Activated T-helper 1 cell treated with anti-CD3 and anti-CD28 coated beads, Interleukin-12 subunit alpha, Interleukin-12 subunit beta, Interleukin-2, Interleukin-4 antibody, amounts not matched to agents 30 ng/mL and 10 ng/mL and 1 ng/mL, durations not matched to agents 14 hours and 24 hours and 36 hours (primary cell): ENCODE data around the gene ZNF182. TPM values are rescaled to one million over a fixed set of nuclear protein-coding genes. Genes with fewer than 3 reads are reported as not detected.
"Not testable (repeated sequence)": the region's sequence is repeated elsewhere in the genome, so short reads cannot be mapped to it uniquely, and the experiment has no call there.

Experiments
- DNase-seq: peaks from one replicate; pipeline ENCODE4 v3.0.0; 2021; ENCODE audit warnings: low spot score
- H3K27ac Mint-ChIP-seq: one replicate; pipeline ENCODE4 v1.8.0; 2021; ENCODE audit warnings: mild to moderate bottlenecking, mixed read lengths
- H3K27me3 Mint-ChIP-seq: one replicate; pipeline ENCODE4 v1.8.0; 2022; ENCODE audit warnings: mild to moderate bottlenecking, moderate library complexity, mixed read lengths; ENCODE audit not compliant: insufficient read depth
- H3K36me3 Mint-ChIP-seq: one replicate; pipeline ENCODE4 v1.8.0; 2021; ENCODE audit warnings: low read depth, mixed read lengths
- H3K4me1 Mint-ChIP-seq: one replicate; pipeline ENCODE4 v1.8.0; 2021; ENCODE audit warnings: low read depth, mixed read lengths
- H3K4me3 Mint-ChIP-seq: one replicate; pipeline ENCODE4 v1.8.0; 2021; ENCODE audit warnings: mild to moderate bottlenecking, moderate library complexity, mixed read lengths
- H3K9me3 Mint-ChIP-seq: one replicate; pipeline ENCODE4 v1.8.0; 2021; ENCODE audit warnings: mixed read lengths
- intact Hi-C: fragments of 100-400 bp; cut with micrococcal nuclease; formaldehyde crosslinking; loops from one replicate; pipeline ENCODE4 v1.15.1; 2024
- total RNA-seq: library from RNA; stranded (reverse); gene quantifications from 2 replicates; pipeline ENCODE4 v1.2.3, GENCODE V29; 2022

Gene ZNF182
- total RNA-seq, 1 donor from 2014 or later, result 5.4 TPM

- peaks cover 9% of the 10 kb centered on the region for H3K9me3 Mint-ChIP-seq
- H3K27me3 Mint-ChIP-seq, result peaks cover 7% of the 10 kb centered on the region
- intact Hi-C loops, result loop anchor here (10.0 kb wide), 2 partner anchors 636 to 826 kb away; partner anchors contain the start of gene UBA1
- peak overlapping the region; percentile 92 for H3K4me3 Mint-ChIP-seq
- peaks cover 6% of the 10 kb centered on the region for H3K4me1 Mint-ChIP-seq
- no peaks in the 10 kb centered on the region for H3K36me3 Mint-ChIP-seq
- peak overlapping the region; percentile 97 for H3K27ac Mint-ChIP-seq
- DNase-seq, result peak; percentile 54
These were observed 17.5 kb upstream of the ZNF182 start for GRCh38 chrX:48021026-48021900.

GRCh38 chrX:48020472-48020871 is 16.7 kb upstream of the ZNF182 start:
- intact Hi-C loops, result loop anchor here (10.0 kb wide), 2 partner anchors 636 to 826 kb away; partner anchors contain the start of gene UBA1
- Mint-ChIP-seq H3K27ac (peak overlapping the region; percentile 55), H3K4me3 (peak overlapping the region; percentile 62)
- H3K4me1 Mint-ChIP-seq, H3K27me3 Mint-ChIP-seq, H3K9me3 Mint-ChIP-seq, DNase-seq, H3K36me3 Mint-ChIP-seq: not testable (repeated sequence)

- not testable (repeated sequence) for H3K4me1 Mint-ChIP-seq, DNase-seq, H3K36me3 Mint-ChIP-seq, H3K27me3 Mint-ChIP-seq, H3K27ac Mint-ChIP-seq, H3K4me3 Mint-ChIP-seq, H3K9me3 Mint-ChIP-seq
- intact Hi-C loops, result loop anchor here (10.0 kb wide), 2 partner anchors 635 to 825 kb away; partner anchors contain the start of gene UBA1
These were observed 16.1 kb upstream of the ZNF182 start for GRCh38 chrX:48019892-48020291.

GRCh38 chrX:48016583-48017310 is 13.0 kb upstream of the ZNF182 start:
- H3K4me3 Mint-ChIP-seq, H3K9me3 Mint-ChIP-seq, DNase-seq, H3K36me3 Mint-ChIP-seq, H3K27me3 Mint-ChIP-seq, intact Hi-C loops, H3K4me1 Mint-ChIP-seq, H3K27ac Mint-ChIP-seq: not testable (repeated sequence)

GRCh38 chrX:48009445-48009960 is 5.7 kb upstream of the ZNF182 start:
- not testable (repeated sequence) for DNase-seq, H3K36me3 Mint-ChIP-seq

GRCh38 chrX:48006688-48007087 is 2.9 kb upstream of the ZNF182 start, which contains the start of gene SPACA5:
TSS of gene SPACA5 (plus strand) at chrX:48006988. CDS start at chrX:48007803, 815 bp downstream.
- Mint-ChIP-seq H3K27ac (peak within 1 kb of the TSS; percentile 28), H3K4me1 (peaks cover 12% of the 10 kb centered on the region)
- H3K9me3 Mint-ChIP-seq, DNase-seq, H3K27me3 Mint-ChIP-seq, H3K36me3 Mint-ChIP-seq, intact Hi-C loops, H3K4me3 Mint-ChIP-seq: not testable (repeated sequence)

More at GRCh38 chrX:48009445-48009960, 5.7 kb upstream of the ZNF182 start:
- H3K4me1 Mint-ChIP-seq, H3K9me3 Mint-ChIP-seq, intact Hi-C loops, H3K27ac Mint-ChIP-seq, H3K27me3 Mint-ChIP-seq, H3K4me3 Mint-ChIP-seq: not testable (repeated sequence)

DNA sequence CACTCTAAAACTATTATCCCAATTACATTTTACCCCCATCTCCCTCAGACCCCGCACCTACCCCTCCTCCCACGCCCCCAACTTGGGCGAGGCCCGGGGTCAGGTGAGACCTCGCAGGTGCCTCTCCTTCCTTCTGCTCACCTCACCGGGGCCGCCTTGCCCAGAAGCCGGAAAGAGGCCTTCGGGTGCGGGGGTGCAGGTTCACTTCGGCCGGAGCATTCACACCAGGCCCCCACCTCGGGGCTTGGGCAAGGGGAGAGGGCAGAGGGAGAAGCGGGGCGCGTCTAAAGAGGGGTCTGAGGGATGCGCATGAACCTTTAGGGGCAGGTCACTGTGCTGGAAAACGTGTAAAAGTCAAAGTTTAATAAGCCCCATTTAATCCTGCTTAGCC is 427 bp downstream of the ZNF182 start:
- intact Hi-C loops, result no loop called here
- Mint-ChIP-seq H3K4me1 (peaks cover 18% of the 10 kb centered on the region), H3K9me3 (no peaks in the 10 kb centered on the region), H3K36me3 (peaks cover 27% of the 10 kb centered on the region), H3K27me3 (no peaks in the 10 kb centered on the region), H3K4me3 (peak overlapping the region; percentile 99), H3K27ac (peak overlapping the region; percentile 99)
- DNase-seq, result no peak

- Mint-ChIP-seq H3K9me3 (no peaks in the 10 kb centered on the region), H3K36me3 (peaks cover 31% of the 10 kb centered on the region), H3K27ac (no peak overlapping the region), H3K27me3 (no peaks in the 10 kb centered on the region), H3K4me1 (peaks cover 18% of the 10 kb centered on the region), H3K4me3 (peak overlapping the region; percentile 7)
- intact Hi-C loops, result no loop called here
- DNase-seq, result no peak
These were observed 860 bp downstream of the ZNF182 start for GRCh38 chrX:48002929-48003328.

DNA sequence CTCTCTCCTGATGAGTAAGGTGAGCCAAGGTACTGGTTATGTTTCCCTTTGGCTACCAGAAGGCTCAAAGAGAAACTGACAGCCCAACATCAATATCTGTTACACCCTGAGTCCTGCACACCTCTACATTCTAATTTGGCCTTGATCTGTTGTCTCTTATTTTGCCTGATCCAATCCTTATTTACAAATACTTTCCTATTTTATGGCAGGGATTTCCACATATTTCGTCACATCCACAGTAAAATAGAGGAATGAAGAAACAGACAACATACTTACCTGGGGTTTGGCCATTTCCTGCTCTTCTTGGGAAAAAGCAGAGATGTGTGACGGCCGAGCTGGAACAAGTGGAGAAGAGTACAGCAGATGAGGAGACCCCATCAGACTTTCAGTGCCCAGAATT is 1.5 kb downstream of the ZNF182 start:
- H3K36me3 Mint-ChIP-seq, result peaks cover 31% of the 10 kb centered on the region
- intact Hi-C loops, result no loop called here

DNA sequence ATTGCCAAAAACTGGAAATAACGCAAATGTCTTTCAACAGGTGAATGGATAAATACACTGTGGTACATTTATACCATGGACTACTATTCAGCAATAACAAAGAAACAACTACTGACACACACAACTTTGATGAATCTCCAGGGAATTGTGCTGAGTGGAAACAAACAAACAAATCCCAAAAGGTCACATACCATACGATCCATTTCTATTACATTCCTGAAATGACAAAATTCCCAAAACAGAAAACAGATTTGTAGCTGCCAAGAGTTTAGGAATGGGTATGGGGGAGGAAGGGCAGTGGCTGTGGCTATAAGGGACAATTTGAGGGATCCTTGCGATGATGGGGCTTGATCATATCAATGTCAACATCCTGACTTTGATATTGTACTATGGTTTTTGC is 2.5 kb downstream of the ZNF182 start:
- H3K9me3 Mint-ChIP-seq, result no peaks in the 10 kb centered on the region
- DNase-seq, result no peak
- intact Hi-C loops, result no loop called here
- H3K36me3 Mint-ChIP-seq, result peaks cover 40% of the 10 kb centered on the region
- peaks cover 18% of the 10 kb centered on the region for H3K4me1 Mint-ChIP-seq
- no peak overlapping the region for H3K27ac Mint-ChIP-seq
- no peaks in the 10 kb centered on the region for H3K27me3 Mint-ChIP-seq
- H3K4me3 Mint-ChIP-seq, result peak overlapping the region; percentile 15

More for the DNA sequence above, 1.5 kb downstream of the ZNF182 start:
- no peak for DNase-seq
- H3K27me3 Mint-ChIP-seq, result no peaks in the 10 kb centered on the region
- no peaks in the 10 kb centered on the region for H3K9me3 Mint-ChIP-seq
- no peak overlapping the region for H3K27ac Mint-ChIP-seq
- peak overlapping the region; percentile 46 for H3K4me3 Mint-ChIP-seq
- peaks cover 18% of the 10 kb centered on the region for H3K4me1 Mint-ChIP-seq

DNA sequence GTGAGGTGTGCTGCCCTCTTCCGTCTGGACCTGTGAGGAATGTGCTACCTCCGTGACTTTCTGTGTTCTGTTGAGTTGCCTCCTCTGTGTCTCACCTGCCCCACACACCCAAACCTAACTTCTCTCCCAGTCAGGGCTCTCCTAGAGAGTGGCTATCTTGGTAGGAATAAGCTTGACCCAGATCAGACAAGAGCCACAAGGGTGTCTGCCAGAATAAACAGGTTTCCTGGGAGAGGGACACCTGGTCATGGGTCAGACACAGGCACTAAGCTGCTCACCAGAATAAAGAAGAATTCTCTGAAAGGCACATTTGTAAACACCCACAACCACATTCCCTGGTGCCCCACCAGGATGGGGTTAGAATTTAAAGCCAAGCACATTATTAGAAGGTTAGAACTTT is 11.1 kb downstream of the ZNF182 start:
- intact Hi-C loops, result no loop called here
- Mint-ChIP-seq H3K4me1 (peaks cover 30% of the 10 kb centered on the region), H3K9me3 (peaks cover 34% of the 10 kb centered on the region), H3K27me3 (no peaks in the 10 kb centered on the region), H3K27ac (peak overlapping the region; percentile 48), H3K36me3 (peaks cover 63% of the 10 kb centered on the region), H3K4me3 (no peak overlapping the region)
- no peak for DNase-seq

GRCh38 chrX:47992095-47992380 is 11.8 kb downstream of the ZNF182 start:
- no peak overlapping the region for H3K4me3 Mint-ChIP-seq
- peaks cover 30% of the 10 kb centered on the region for H3K4me1 Mint-ChIP-seq
- peaks cover 68% of the 10 kb centered on the region for H3K36me3 Mint-ChIP-seq
- intact Hi-C loops, result no loop called here
- peak overlapping the region; percentile 55 for H3K27ac Mint-ChIP-seq
- H3K27me3 Mint-ChIP-seq, result no peaks in the 10 kb centered on the region
- no peak for DNase-seq
- peaks cover 39% of the 10 kb centered on the region for H3K9me3 Mint-ChIP-seq
